Esophagus muscularis mucosa (tissue), 4 donors: Measurements from ENCODE around the gene CDH8.

ENCODE experiments used
- CTCF ChIP-seq, 3 experiments: fragments of 200-600 bp in 2 of 3; fragments of 450-650 bp in 1 of 3; sonication (generic) in 2 of 3; IDR thresholded peaks; one replicate each; pipeline ENCODE4 v1.5.1; 2017 to 2019; ENCODE audit warnings: antibody characterized with exemption in 3 of 3, mild to moderate bottlenecking in 2 of 3, moderate library complexity in 1 of 3
- EP300 ChIP-seq: sonication (generic); formaldehyde crosslinking; IDR thresholded peaks from one replicate; pipeline ENCODE4 v1.6.1; 2017; ENCODE audit warnings: antibody characterized with exemption
- POLR2A ChIP-seq: fragments of 450-650 bp; IDR thresholded peaks from one replicate; pipeline ENCODE4 v1.6.1; 2017; ENCODE audit warnings: antibody characterized with exemption, moderate library complexity, mild to moderate bottlenecking, low read depth

- TF ChIP-seq POLR2A (no peak), CTCF (IDR thresholded peaks at IDR 0.05) (no peak), EP300 (no peak)
Measured at GRCh38 chr16:61671161-61671560, 365.1 kb downstream of the CDH8 start.
